GM21529 (cell line): ENCODE results near the gene CHI3L1.

Experiments
- ATAC-seq: cut with Tn5 transposase; IDR thresholded peaks from one replicate; pipeline ENCODE4 v1.9.1; 2021; ENCODE audit not compliant: unreplicated experiment

Gene CHI3L1

DNA sequence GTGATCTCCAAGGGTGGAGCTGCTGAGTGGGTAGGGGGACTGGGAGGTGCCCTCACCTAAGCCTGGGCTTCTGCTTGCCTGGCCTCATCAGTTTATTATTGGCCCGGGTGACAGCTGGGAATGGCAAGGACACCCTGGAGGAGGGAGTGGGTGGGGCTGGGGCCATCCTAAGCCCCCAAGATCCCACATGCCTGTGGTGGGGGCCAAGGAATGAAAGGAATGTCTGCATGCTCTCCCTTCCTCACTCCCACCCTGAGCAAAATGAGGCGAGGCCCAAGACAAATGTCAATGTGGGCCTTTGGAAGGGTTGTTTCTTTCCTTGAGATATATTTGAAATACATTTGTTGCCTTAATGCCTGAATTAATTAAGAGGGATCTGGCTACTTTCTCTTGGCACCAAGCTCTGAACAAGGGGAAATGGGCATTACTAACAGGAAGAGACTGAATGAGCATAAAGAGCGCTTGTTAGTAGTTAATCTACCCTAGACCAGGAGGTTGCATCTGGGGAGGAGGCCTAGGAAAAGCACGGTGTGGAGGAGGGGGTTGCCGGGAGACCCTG lies 19.7 kb upstream of the CHI3L1 start:
- ATAC-seq, result no peak

DNA sequence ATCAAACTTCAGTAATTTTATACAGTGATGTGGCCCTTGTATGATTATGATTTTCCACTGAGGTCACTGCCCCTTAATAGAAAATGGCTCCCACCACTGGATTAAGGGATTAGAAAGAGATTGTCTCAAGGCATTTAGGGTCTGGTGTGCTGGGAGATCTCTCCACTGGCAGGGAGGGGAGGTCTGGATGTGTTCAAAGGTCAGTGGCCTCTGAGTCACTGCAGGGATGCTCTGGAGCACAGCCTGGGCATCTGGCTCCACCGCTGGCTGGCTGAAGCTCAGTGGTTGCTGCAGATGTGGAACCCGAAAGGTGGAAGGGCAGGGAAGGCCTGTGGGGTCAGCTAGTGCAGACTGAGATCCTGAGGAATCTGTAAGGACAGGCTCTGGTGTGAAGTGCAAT lies 18.3 kb upstream of the CHI3L1 start:
- no peak for ATAC-seq

DNA sequence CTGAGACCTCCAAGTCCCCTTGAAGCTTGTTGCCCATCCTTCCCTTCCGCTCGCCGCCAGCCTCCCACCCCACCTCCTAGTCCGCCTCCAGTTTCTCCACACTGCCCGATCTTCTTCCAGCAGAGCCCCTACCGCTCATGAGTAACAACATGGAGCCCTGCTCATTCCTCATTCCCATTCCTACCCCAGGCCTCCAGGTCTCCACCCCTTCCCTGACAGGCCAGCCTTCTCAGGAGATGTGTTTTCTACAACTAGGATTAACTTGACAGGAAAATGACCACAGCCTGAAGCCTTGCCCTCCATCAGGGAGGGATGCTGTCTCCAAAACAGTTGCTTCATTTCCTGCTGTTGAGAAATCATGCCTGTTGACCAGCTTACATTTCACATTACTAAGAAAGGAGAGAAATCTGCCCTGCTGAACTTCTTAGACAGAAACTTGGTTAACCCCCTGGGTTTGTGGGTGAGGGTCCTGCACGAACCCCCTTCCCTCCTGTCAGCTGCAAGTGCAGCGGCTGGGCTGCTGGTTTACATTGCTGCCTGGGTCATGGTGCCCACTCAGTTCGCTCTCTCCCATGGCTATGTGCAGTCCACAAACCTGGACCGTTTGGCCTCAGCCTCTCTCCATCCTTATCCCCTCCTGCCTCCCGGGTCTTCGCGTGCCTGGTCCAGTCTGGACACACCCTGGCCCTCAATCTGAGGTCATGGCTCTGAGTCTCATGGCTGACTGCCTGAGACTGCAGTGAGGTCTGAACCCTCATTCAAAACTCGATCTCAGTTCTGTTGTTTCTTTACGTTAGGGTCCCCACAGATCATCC lies 16.1 kb upstream of the CHI3L1 start:
- no peak for ATAC-seq

DNA sequence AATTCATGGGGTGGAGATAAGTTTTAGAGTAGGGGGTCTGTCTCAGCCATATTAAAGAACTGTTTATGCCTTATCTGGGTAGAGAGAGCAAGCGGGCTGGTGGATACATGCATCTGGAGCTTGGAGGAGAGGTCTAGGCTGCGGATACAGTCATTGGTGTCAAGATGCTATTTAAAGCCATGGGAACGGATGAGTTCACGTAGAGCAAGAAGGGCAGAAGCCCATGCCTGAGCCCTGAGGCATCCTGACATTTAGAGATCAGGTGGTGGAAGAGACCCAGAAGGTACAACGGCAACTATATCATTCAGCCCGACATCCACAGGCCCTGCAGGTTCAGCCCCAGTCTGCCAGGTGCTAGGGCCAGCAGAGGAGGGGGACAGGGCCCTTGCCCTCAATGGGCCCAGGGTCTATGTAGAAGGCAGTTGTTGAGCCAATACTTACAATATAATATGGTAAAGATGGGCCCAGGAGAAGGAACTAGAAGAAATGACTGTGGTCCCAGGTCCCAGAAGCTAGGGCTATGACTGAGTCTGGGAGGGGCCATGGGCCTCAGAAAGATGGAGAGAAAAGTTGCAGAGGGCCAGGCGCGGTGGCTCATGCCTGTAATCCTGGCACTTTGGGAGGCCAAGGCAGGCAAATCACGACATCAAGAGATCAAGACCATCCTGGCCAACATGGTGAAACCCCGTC lies 15.2 kb upstream of the CHI3L1 start:
- no peak for ATAC-seq

DNA sequence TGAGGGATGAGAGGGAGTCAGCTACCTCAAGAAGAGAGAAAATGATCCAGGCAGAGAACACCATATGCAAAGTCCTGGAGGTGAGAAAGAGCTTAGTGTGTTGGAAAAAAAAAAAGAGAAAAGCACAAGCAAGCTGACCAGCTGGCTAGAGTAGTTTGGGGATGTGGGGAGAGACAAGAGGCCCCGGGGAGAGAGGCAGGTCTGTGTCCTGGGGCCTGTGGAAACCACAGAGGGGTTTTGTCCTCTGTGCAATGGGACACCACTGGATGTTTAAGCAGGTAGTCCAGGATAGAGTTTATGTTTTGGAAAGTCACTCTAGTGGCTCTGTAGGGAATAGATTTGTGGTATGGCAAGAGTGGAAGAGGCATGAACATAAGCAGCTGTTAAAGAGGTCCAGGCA lies 14.4 kb upstream of the CHI3L1 start:
- ATAC-seq, result no peak

DNA sequence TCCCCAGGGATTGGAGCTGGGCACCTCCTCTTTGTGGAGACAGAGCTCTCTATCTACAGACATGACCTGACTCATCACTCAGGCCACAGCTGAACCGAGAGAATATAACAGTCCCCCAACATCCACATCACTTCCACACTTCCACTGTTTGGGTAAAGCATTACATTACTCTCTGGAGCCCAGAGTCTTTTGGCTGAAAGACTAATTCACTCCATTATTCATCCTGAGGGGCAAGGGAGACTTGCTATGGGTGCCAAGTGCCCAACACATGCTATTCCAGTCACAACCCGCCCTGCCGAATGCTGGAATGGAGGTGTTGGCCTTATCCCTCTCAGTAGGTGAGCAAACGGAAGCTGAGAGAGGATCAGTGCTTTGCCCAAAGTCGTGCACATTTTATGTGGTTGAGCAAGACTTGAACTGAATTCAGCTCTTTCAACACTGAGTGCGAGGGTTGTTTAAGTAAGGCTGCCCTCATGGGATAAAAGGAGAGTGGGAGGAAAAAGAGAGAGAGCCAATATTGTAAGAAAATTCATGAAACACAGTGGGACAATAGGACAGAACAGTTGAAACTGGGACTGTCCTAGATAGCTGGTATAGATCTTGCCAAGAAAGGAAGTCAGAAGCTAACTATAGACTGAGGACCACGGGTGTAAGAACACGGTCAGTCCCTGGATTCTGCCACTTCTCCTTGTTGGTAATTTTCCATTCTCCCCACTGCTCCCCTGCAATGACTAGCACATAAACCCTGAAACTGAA lies 13.5 kb upstream of the CHI3L1 start:
- no peak for ATAC-seq

DNA sequence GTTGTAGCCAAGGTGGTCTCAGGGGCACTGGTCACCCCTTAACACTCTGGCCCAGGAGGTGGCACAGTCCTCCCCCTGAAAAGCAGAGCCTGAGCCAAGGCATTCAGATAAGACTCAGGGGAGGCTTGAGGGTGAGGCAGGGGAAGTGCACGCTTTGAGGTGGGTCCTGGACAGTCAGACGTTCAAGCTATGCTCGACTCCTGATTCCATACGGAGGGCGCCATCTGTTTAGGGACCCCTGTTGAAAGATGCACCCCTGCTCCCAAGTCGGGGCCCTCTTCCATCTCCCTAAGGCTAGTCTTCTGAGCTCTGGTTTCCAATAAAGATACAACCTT lies 12.9 kb upstream of the CHI3L1 start:
- ATAC-seq, result no peak

DNA sequence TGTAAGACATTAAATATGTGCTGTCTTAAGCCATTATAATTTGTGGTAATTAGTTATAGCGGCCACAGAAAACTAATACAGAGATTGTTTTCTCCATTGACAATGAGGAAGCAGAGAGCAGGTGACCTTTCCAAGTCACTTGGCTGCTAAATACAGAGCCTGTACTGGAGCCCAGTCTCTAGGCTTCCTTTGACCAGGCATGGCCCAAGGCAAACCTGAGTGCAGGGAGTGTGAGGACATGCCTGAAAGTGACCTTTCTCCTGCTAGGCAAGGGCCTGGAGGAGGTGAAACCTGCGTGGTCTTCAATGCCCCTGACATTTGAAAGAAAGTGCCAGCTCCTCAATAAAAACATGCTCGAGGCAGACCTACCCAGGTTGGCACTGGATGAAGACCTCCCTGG lies 12.5 kb upstream of the CHI3L1 start:
- ATAC-seq, result no peak

DNA sequence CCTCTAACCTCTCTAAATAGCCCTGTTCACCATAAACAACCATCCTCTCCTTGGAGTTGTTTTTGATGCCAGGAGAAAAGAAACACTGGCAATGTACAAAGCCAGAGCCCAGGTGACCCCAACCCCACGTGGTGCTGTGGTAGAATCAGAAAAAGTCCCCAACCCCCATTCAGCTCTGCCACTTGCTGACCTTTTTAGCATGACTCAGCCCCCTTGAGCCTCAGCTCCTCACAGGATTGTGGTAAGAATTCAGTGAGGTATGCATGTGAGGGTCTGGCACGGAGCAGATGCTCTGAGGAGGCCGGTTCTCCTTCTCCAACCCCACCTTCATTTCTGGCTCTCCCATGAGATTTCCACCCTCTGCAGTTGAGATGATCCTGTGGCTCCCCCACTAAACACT lies 11.1 kb upstream of the CHI3L1 start:
- no peak for ATAC-seq

DNA sequence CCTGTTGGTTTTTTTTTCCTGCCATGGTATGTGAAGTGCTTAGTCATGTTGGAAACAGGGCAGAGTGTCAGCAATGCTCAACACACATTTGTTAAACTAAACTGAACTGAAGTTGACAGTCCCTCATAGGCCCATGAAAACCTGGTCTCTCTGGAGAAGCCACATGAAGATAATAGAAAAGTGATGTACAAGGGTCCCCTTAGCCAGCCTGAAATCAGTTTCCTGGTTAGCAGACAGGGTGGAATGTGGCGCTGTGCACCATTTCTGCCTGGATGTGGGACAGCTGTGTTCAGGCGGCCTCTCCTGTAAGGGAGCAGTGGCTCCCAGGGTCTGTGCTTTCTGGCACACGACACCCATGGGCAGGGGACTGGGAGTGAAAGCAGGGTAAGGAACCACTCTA lies 9.9 kb upstream of the CHI3L1 start:
- ATAC-seq, result no peak

DNA sequence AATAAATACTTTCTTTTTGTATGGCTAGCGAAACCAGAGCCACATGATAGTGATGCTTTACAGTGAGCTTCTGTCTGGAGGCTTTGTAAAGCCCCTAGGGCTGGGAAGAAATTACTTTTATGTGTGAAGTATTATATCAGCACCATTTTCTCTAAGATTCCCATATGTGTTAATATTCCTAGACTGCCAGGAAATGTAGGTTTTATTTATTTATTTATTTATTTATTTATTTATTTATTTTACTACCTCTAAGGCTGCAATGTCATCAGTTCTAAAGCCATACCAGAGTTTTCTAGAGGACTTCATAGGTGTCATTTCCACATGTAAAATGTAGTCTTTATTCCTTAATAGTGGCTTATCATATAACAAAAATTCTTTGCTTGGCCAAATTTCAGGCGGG lies 4.4 kb upstream of the CHI3L1 start:
- ATAC-seq, result no peak

DNA sequence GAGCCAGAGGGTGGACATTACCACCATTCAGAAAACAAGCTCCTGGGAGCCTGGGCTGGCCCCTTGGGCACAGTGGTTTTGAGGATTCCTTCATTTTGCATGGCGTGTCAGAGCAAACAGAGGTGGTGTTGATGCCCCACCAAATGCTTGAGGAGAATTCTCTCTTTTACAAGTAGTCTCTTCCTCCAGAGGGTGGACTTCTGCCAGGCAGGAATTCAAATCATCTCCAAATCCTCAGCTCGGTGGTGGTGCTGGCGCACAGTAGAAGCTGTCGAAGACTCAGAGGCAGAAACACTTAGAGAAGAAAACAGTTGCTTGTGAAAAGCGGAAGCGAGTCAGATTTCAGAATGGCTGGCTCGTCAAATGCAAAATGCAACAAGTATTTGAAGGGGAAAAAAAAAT lies 3.4 kb upstream of the CHI3L1 start:
- ATAC-seq, result no peak

DNA sequence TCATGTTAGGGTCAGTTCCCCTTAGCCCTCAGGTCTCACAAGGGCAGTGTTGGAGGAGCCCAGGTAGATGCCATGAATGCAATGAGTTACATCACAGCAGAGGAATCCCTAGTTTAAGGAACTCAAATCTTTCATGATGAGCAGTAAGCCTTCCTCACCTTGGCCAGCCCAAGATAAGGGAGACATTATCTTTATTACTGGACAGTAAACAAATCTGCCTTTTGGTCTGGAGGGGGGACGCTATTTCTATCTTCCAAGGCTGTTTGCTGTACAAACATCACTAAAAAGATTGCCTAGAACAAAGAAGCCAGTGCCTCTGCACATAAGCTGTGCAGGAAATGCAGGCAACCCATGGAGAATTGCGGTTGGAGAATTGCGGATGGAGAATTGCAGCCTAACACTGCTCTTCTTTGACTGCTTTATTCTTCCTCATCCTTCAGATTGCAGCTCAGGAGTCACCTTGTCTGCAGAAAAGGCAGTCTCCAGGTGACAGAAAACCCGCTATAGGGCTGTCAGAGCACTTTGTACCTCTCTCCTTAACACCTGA lies 2.3 kb upstream of the CHI3L1 start:
- no peak for ATAC-seq

DNA sequence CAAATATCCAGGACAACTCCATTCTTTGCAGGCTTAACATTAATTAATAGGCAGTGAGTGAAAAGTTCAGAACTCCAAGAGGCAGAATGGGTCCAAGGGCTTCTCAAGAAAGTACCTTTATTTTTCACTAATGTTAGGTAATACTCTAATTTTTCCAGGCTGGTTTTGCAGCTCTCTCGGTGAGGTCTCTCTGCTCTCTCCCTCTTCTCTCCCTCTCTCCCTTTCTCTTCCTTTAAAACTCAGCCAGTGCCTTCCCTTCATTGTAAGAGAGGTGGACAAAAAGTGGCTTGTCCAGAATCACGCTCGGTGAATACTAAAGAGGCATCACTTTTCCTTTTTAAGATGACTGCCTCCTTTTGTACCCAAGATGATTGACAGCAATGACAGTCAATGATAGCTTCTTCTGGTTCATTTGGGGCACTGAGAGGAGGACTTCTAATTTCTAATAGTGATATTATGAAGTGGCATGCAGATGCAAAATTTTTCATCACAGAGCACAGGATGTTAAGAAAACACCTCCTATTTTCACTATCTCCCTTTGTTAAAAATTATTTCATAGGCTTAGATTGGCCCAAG lies 1.3 kb upstream of the CHI3L1 start:
- no peak for ATAC-seq

DNA sequence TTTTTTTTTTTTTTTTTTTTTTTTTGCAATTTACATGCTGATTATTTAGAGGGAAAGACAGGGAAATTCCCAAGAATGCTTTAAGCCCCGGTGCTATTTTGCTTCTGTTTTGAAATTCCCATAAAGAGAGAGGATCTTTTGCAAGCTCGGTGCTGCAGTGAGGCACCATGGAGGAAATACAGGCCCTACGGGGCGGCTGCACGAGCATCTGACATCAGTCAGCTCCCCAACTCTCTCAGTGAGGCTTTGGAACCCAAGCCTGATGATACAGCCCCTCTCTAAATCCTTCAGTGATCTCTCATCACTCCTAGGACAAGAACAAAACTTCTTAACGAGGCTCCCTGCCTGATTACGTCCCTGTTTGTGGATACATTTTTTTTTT lies 791 bp upstream of the CHI3L1 start:
- no peak for ATAC-seq

DNA sequence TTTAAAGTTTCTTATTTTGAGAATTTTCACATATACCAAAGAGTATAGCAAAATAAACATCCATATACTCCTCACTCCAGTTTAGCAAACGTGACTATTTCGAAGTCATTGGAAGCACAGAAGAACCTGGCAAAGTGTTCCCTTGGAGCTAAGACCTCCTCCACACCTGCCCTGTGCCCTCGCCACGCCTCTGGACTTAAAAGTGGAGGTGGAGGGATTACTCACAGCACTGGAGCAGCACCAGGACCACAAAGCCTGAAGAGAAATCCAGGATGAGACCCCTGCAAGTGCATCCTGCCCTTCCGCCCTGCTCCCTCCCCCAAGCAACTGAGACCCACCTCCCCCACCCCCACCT lies 436 bp downstream of the CHI3L1 start:
- no peak for ATAC-seq

DNA sequence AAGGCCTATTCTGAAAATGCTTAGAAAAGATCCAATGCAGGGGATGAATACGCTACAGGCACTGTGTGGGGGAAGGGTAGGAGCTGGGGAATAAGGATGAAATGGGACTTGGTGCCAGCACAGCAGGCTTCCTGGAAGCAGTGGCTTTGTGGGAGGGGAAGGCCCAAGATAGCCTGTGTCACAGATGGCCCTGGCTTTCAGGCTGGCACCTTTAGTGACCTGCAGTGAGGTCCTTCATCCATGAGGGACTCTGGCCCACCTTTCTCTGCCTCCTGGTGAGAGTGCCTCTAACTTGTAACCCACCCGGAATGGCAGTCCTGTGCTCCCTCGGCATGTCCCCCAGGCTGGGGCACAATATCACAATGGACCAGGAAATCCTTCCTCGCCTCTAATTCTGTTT lies 919 bp downstream of the CHI3L1 start:
- no peak for ATAC-seq

DNA sequence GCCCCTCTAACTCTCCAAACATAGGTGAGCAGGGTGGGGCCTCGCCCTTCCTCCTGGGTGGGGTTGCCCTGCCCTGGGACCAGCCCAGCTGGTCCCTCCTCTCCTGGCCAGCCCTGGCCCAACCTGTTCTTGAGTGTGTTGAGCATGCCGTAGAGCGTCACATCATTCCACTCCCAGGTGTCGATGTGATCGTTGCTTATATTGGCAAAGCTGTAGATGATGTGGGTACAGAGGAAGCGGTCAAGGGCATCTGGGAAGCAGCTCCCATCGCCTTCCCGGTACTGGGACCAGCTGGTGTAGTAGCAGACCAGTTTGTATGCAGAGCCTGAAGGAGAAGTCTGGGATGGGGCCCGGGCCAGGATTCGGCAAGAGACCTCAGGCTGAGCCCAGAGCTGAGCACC lies 1.4 kb downstream of the CHI3L1 start:
- no peak for ATAC-seq

DNA sequence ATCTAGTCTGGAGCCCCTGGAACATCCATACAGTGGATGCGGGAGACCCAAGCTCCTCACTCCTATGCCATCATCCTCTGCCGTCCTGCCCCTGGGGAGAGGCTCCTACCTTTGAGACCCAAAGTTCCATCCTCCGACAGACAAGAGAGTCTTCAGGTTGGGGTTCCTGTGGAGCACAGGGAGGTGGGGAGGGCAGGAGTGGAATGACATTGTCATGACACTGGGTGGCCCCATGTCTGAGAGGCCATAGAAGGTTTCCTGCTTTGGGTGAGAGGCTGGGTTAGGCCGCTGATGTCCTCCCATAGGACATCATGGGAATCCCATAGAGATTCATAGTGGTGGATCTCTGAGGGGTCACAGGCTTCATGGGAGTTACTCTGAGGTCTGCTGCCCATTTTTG lies 2.0 kb downstream of the CHI3L1 start:
- ATAC-seq, result no peak

DNA sequence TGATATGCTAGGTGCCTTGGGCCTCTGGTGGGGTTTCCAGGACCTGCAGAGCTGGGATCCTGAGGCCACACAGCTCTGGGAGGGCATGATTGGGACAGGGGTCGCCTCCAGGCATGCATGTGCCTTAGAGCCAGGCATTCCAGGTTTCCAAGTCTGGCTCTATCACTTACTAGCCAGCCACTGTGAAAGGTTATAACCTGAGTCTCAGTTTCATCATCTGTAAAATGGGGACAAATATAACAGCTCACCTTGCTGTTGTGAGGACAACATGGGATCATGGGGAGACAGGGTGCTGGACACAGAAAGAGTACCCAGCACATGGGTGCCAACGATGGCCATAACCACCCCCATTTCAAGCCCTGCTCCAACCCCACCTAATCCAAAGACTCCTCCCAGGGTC lies 2.7 kb downstream of the CHI3L1 start:
- no peak for ATAC-seq

DNA sequence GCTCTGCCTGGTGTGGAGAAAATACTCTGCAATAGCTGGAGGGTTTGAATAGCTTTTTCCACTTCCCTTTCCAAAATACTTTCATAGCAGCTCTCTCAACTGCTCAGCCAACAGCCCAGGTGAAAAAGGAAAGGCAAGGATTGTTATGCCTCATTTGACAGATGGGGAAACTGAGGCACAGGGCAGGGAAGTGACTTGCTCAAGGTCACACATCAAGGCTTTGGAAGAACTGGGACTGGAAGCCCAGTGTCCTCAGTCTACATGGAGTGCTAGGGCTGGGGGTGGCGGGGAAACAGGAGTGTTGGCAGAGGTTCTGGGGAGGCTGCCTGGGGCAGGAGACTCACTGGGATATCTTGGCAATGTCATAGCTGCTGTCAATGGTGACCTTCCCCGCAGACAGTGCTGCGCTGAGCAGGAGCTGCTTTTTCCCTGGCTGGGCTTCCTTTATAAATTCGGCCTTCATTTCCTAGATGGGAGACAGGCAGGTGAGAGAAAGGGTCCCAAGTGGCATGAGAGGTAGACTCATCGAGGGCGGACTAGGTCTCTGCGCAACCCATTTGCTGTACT lies 4.0 kb downstream of the CHI3L1 start:
- no peak for ATAC-seq
